ENCODE data around the gene NXPH3.

- TF ChIP-seq ZNF384 (IDR thresholded peaks at IDR 0.05) (no peak), FOXM1 (IDR thresholded peaks at IDR 0.05; ENCODE audit: borderline replicate concordance) (no peak), SP1 (IDR thresholded peaks at IDR 0.05) (no peak), FOXA1 (IDR thresholded peaks at IDR 0.05) (no peak), ELF4 (IDR thresholded peaks at IDR 0.05) (no peak), TARDBP (IDR thresholded peaks at IDR 0.05) (no peak), L3MBTL2 (conservative IDR thresholded peaks at IDR 0.05) (no peak), HDGF (IDR thresholded peaks at IDR 0.05; ENCODE audit: borderline replicate concordance) (no peak), ARNT (IDR thresholded peaks at IDR 0.05) (no peak), FOXK2 (IDR thresholded peaks at IDR 0.05) (no peak)
These were observed 5.4 kb downstream of the NXPH3 start for GRCh38 chr17:49580981-49581647.

All from HEK293T (cell line).